HepG2 (cell line): ENCODE measurements around the gene SYCE3. TPM values are rescaled to one million over a fixed set of nuclear protein-coding genes. Genes with fewer than 3 reads are reported as not detected.

Experiments used
- FOXO1 ChIP-seq: sonication (generic); formaldehyde crosslinking; IDR thresholded peaks from 2 replicates; pipeline ENCODE4 v1.4.0; 2020; ENCODE audit warnings: missing genetic modification reagents
- GPN1 ChIP-seq: sonication (generic); formaldehyde crosslinking; IDR thresholded peaks from 2 replicates; pipeline ENCODE4 v1.5.1; 2020; ENCODE audit warnings: missing genetic modification reagents, borderline replicate concordance
- HNRNPLL ChIP-seq: fragments of 200-400 bp; formaldehyde crosslinking; IDR thresholded peaks from 2 replicates; pipeline ENCODE4 v1.6.1; 2017; ENCODE audit warnings: mild to moderate bottlenecking, low read depth, low read length; ENCODE audit not compliant: poor library complexity, severe bottlenecking
- KLF11 ChIP-seq: IDR thresholded peaks from 2 replicates; pipeline ENCODE4 v1.6.1; 2016; ENCODE audit warnings: missing compliant biosample characterization
- MAFK ChIP-seq, 2 experiments: IDR thresholded peaks in 1 of 2; conservative IDR thresholded peaks in 1 of 2; 2 replicates each; pipeline ENCODE4 v1.6.1; 2011; ENCODE audit warnings: improper control_type of control experiment in 2 of 2, low read length in 2 of 2
- MBNL3 ChIP-seq: fragments of 250-450 bp; sonication (Bioruptor Pico); conservative IDR thresholded peaks from 2 replicates; pipeline ENCODE4 v1.8.0; 2022; ENCODE audit warnings: mild to moderate bottlenecking, inconsistent platforms
- RARG ChIP-seq: sonication (generic); formaldehyde crosslinking; IDR thresholded peaks from 2 replicates; pipeline ENCODE4 v1.4.0; 2020; ENCODE audit warnings: low read depth, mild to moderate bottlenecking, missing genetic modification reagents
- SMAD3 ChIP-seq: sonication (generic); formaldehyde crosslinking; IDR thresholded peaks from 2 replicates; pipeline ENCODE4 v1.4.0; 2020; ENCODE audit warnings: missing genetic modification reagents
- ZFP36L2 ChIP-seq: sonication (generic); formaldehyde crosslinking; IDR thresholded peaks from 2 replicates; pipeline ENCODE4 v1.4.0; 2020; ENCODE audit warnings: missing genetic modification reagents
- ZMYM4 ChIP-seq: sonication (generic); formaldehyde crosslinking; IDR thresholded peaks from 2 replicates; pipeline ENCODE4 v1.8.1; 2023; ENCODE audit warnings: mild to moderate bottlenecking, missing genetic modification reagents
- ZNF260 ChIP-seq: sonication (generic); formaldehyde crosslinking; IDR thresholded peaks from 2 replicates; pipeline ENCODE4 v1.4.0; 2020; ENCODE audit warnings: missing genetic modification reagents, low read depth, mild to moderate bottlenecking, borderline replicate concordance
- ZNF430 ChIP-seq: sonication (generic); formaldehyde crosslinking; IDR thresholded peaks from 2 replicates; pipeline ENCODE4 v1.9.0; 2021; ENCODE audit warnings: mild to moderate bottlenecking, missing genetic modification reagents
- ZNF558 ChIP-seq: sonication (generic); formaldehyde crosslinking; IDR thresholded peaks from 2 replicates; pipeline ENCODE4 v1.9.0; 2022; ENCODE audit warnings: mild to moderate bottlenecking, missing genetic modification reagents, borderline replicate concordance
- ZSCAN12 ChIP-seq: sonication (generic); formaldehyde crosslinking; IDR thresholded peaks from 2 replicates; pipeline ENCODE4 v1.9.0; 2021; ENCODE audit warnings: mild to moderate bottlenecking, missing genetic modification reagents
- polyA plus RNA-seq, 8 experiments: library from polyadenylated mRNA; depleted of rRNA in 3 of 8; stranded (reverse) in 7 of 8; unstranded in 1 of 8; fragments of >200 nt; fragmentation: Illumina TruSeq in 4 of 8; extraction: Trizol in 4 of 8; gene quantifications; 2 replicates each; pipeline versions ENCODE4 v1.2.1 to v1.2.3, GENCODE V29; 2011 to 2016; ENCODE audit warnings: low read depth in 4 of 8, missing spikeins in 1 of 8, mixed read lengths in 1 of 8; ENCODE audit not compliant: insufficient read depth in 1 of 8
- total RNA-seq, 5 experiments: library from RNA; depleted of rRNA; stranded (reverse); fragments of >200 nt; fragmentation: Illumina TruSeq; extraction: Trizol; gene quantifications; 2 replicates each; pipeline ENCODE4 v1.2.3, GENCODE V29; 2016; ENCODE audit warnings: low read depth in 1 of 5
- TF ChIP-seq, protein P1 (sequence below): sonication (generic); formaldehyde crosslinking; IDR thresholded peaks from 2 replicates; pipeline ENCODE4 v1.8.0; 2022; ENCODE audit warnings: missing genetic modification reagents, mild to moderate bottlenecking, moderate library complexity, borderline replicate concordance
- TF ChIP-seq, protein P2 (sequence below): sonication (generic); formaldehyde crosslinking; IDR thresholded peaks from 2 replicates; pipeline ENCODE4 v1.5.0; 2020; ENCODE audit warnings: mild to moderate bottlenecking, missing genetic modification reagents, borderline replicate concordance
- TF ChIP-seq, protein P3 (sequence below): sonication (generic); formaldehyde crosslinking; IDR thresholded peaks from 2 replicates; pipeline ENCODE4 v1.4.0; 2020; ENCODE audit warnings: missing genetic modification reagents
- TF ChIP-seq, protein P4 (sequence below): sonication (generic); formaldehyde crosslinking; IDR thresholded peaks from 2 replicates; pipeline ENCODE4 v1.5.0; 2020; ENCODE audit warnings: missing genetic modification reagents, mild to moderate bottlenecking, borderline replicate concordance
- TF ChIP-seq, protein P5 (sequence below): sonication (generic); formaldehyde crosslinking; IDR thresholded peaks from 2 replicates; pipeline ENCODE4 v1.4.0; 2020; ENCODE audit warnings: missing genetic modification reagents, borderline replicate concordance

The SYCE3 gene
- total and polyA plus RNA-seq, 2 of the 13 experiments (the other 11 are each of a cell fraction or from before 2014, with no cell fraction given): not detected

DNA sequence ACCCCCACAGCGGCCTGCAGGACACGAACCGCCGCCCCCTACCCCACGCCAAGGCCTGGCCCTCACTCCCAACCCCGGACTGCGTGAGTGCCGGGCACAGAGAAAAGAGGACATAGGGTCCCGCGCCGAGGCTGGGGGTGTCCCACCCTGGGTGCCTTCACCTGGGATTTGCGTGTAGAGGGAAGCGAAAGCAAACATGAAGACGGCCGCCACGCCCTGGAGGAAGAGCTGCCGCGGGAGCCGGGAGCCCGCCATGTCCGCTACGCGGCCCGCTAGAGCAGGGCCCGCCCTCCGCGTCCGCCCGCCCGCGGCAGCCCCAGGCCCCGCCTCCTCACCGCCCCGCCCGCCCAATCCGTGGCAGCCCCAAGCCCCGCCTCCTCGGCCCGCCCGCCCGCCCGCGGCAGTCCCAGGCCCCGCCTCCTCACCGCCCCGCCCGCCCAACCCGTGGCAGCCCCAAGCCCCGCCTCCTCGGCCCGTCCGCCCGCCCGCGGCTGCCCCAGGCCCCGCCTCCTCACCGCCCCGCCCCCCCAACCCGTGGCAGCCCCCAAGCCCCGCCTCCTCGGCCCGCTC lies 55.2 kb downstream of the SYCE3 start, which contains the start of gene LMF2 (continued):
- TF ChIP-seq GPN1 (no peak), RARG (CRISPR knock-in tag) (no peak), FOXO1 (CRISPR knock-in tag) (no peak), ZNF558 (CRISPR knock-in tag) (no peak; the same call in 1 of the 2 replicates), MAFK (conservative IDR thresholded peaks at IDR 0.05 in 1 of 2, IDR thresholded peaks at IDR 0.05 in 1 of 2; ENCODE audit: low read length in 2 of 2) (no peak), ZNF430 (no peak), MBNL3 (CRISPR knock-in tag) (no peak), KLF11 (no peak), ZNF260 (CRISPR knock-in tag) (no peak), ZFP36L2 (CRISPR knock-in tag) (no peak), ZMYM4 (CRISPR knock-in tag) (peak; percentile 7; the same call in 1 of the 2 replicates), HNRNPLL (peak; percentile 45), ZSCAN12 (CRISPR knock-in tag) (no peak), SMAD3 (CRISPR knock-in tag) (no peak)
- TF ChIP-seq, protein P1, sequence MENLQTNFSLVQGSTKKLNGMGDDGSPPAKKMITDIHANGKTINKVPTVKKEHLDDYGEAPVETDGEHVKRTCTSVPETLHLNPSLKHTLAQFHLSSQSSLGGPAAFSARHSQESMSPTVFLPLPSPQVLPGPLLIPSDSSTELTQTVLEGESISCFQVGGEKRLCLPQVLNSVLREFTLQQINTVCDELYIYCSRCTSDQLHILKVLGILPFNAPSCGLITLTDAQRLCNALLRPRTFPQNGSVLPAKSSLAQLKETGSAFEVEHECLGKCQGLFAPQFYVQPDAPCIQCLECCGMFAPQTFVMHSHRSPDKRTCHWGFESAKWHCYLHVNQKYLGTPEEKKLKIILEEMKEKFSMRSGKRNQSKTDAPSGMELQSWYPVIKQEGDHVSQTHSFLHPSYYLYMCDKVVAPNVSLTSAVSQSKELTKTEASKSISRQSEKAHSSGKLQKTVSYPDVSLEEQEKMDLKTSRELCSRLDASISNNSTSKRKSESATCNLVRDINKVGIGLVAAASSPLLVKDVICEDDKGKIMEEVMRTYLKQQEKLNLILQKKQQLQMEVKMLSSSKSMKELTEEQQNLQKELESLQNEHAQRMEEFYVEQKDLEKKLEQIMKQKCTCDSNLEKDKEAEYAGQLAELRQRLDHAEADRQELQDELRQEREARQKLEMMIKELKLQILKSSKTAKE (CRISPR knock-in tag): no peak
- TF ChIP-seq, protein P2, sequence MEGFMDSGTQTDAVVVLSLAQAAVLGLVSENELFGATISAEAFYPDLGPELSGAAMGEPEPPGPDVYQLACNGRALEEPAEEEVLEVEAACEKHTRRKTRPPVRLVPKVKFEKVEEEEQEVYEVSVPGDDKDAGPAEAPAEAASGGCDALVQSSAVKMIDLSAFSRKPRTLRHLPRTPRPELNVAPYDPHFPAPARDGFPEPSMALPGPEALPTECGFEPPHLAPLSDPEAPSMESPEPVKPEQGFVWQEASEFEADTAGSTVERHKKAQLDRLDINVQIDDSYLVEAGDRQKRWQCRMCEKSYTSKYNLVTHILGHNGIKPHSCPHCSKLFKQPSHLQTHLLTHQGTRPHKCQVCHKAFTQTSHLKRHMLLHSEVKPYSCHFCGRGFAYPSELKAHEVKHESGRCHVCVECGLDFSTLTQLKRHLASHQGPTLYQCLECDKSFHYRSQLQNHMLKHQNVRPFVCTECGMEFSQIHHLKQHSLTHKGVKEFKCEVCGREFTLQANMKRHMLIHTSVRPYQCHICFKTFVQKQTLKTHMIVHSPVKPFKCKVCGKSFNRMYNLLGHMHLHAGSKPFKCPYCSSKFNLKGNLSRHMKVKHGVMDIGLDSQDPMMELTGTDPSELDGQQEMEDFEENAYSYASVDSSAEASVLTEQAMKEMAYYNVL (CRISPR knock-in tag): no peak
- TF ChIP-seq, protein P3, sequence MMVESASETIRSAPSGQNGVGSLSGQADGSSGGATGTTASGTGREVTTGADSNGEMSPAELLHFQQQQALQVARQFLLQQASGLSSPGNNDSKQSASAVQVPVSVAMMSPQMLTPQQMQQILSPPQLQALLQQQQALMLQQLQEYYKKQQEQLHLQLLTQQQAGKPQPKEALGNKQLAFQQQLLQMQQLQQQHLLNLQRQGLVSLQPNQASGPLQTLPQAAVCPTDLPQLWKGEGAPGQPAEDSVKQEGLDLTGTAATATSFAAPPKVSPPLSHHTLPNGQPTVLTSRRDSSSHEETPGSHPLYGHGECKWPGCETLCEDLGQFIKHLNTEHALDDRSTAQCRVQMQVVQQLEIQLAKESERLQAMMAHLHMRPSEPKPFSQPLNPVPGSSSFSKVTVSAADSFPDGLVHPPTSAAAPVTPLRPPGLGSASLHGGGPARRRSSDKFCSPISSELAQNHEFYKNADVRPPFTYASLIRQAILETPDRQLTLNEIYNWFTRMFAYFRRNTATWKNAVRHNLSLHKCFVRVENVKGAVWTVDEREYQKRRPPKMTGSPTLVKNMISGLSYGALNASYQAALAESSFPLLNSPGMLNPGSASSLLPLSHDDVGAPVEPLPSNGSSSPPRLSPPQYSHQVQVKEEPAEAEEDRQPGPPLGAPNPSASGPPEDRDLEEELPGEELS: no peak; the same call in 1 of the 2 replicates
- TF ChIP-seq, protein P4, sequence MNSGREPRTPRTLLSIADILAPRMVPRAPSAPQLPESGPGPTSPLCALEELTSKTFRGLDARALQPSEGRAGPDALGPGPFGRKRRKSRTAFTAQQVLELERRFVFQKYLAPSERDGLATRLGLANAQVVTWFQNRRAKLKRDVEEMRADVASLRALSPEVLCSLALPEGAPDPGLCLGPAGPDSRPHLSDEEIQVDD: no peak
- TF ChIP-seq, protein P5, sequence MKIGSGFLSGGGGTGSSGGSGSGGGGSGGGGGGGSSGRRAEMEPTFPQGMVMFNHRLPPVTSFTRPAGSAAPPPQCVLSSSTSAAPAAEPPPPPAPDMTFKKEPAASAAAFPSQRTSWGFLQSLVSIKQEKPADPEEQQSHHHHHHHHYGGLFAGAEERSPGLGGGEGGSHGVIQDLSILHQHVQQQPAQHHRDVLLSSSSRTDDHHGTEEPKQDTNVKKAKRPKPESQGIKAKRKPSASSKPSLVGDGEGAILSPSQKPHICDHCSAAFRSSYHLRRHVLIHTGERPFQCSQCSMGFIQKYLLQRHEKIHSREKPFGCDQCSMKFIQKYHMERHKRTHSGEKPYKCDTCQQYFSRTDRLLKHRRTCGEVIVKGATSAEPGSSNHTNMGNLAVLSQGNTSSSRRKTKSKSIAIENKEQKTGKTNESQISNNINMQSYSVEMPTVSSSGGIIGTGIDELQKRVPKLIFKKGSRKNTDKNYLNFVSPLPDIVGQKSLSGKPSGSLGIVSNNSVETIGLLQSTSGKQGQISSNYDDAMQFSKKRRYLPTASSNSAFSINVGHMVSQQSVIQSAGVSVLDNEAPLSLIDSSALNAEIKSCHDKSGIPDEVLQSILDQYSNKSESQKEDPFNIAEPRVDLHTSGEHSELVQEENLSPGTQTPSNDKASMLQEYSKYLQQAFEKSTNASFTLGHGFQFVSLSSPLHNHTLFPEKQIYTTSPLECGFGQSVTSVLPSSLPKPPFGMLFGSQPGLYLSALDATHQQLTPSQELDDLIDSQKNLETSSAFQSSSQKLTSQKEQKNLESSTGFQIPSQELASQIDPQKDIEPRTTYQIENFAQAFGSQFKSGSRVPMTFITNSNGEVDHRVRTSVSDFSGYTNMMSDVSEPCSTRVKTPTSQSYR: peak; percentile 21; the same call in 1 of the 2 replicates
